Cardiac septum (tissue), 1 donor: Measurements from ENCODE around the gene FGF2. TPM values are rescaled to one million over a fixed set of nuclear protein-coding genes. Genes with fewer than 3 reads are reported as not detected.
"Not testable (repeated sequence)": the region's sequence is repeated elsewhere in the genome, so short reads cannot be mapped to it uniquely, and the experiment has no call there.

Source experiments
- DNase-seq: peaks from one replicate; pipeline ENCODE4 v3.0.0-alpha.2; 2020; ENCODE audit warnings: low spot score
- intact Hi-C: fragments of 100-400 bp; cut with DNase I; formaldehyde crosslinking; loops from one replicate; pipeline ENCODE4 v1.14.0; 2022
- total RNA-seq: library from RNA; stranded (reverse); fragmentation: NEBNext Ultra II Directional; extraction: Animal tissue kit (Norgen Biotek cat#: 25700); gene quantifications from one replicate; pipeline ENCODE4 v1.2.1, GENCODE V29; 2021
- donor health status: DM: no; HTN: no; CAD: no.

Gene FGF2
- total RNA-seq, 1 donor from 2014 or later: 9.8 TPM

DNA sequence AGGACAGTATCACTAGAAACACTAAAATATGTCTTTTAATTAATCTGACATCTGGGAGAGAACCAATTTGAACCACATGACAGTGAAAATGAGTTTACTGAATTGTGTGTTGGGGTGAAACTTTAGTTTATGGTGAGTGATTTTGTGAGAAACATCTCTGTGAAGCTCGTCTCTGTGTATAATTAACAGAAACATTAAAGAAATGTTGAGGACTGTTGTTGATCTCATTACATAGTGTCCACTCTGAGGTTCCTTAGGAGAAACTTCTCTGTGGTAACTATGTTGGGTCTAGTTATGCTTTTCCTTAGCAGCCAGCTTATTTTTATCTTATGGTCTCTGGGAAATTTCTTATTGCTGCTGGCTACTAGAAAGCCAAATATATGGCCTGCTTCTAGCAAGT lies 15.8 kb downstream of the FGF2 start:
- no peak for DNase-seq
- intact Hi-C loops: no loop called here

DNA sequence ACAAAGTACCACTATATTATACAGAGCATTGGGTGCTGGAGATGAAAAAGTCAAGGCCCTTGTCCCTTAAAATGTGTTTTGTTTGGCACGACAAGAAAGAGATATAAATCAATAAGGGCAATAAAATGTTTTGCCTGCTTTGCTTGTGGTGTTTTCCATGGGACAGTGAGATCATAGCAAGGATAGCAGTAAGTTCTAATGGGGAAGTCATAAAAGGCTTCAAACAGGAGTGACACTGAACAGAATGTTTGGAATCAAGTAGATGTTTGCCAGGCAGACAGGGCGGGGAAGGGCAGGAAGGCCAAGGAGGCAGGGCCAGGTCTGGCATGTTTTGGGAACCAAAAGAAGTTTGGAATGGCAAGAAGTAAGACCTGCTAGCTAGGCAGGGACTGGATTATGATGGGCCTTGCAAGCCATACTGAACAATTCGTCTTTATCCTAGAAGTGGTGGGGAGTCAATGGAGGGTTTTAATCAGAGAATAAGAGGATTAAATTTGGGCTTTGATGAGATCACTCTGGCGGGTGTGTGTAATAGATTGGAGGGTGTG lies 16.4 kb downstream of the FGF2 start:
- intact Hi-C loops: no loop called here
- no peak for DNase-seq

DNA sequence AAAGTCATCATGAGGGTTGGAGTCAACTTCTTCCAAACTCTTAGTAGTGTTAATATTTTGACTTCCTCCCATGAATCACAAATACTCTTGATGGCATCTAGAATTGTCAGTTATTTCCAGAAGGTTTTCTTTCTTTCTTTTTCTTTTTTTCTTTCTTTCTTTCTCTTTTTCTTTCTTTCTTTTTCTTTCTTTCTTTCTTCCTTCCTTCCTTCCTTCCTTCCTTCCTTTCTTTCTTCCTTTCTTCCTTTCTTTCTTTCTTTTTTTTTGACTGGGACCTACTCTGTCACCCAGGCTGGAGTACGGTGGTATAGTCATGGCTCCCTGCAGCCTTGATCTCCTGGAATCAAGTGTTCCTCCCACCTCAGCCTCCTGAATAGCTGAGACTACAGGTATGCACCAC lies 17.8 kb downstream of the FGF2 start:
- intact Hi-C loops, DNase-seq: not testable (repeated sequence)

DNA sequence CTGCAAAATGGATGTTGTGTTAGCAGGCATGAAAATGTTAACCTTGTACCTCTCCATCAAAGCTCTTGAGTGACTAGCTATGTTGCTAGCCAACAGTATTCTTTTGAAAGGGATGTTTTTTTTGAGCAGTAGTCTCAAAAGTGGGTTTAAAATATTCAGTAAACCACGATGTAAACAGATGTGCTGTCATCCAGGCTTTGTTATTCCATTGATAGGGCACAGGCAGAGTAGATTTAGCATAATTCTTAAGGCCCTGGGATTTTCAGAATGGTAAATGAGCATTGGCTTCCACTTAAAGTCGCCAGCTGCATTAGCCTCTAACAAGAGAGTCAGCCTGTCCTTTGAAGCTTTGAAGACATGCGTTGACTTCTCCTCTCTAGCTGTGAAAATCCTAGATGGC lies 18.4 kb downstream of the FGF2 start:
- intact Hi-C loops: no loop called here
- DNase-seq: no peak

DNA sequence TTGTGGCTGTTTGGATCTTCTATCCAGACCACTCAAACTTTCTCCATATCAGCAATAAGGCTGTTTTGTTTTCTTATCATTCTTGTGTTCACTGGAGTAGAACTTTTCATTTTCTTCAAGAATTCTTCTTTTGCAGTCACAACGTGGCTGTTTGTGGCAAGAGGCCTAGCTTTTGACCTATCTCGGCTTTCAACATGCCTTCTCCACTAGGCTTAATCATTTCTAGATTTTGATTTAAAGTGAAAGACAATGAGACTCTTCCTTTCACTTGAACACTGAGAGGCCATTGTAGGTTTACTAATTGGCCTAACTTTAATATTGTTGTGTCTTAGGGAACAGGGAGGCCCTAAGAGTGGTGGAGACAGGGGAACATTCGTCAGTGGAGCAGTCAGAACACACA lies 19.1 kb downstream of the FGF2 start:
- DNase-seq: no peak
- intact Hi-C loops: no loop called here

DNA sequence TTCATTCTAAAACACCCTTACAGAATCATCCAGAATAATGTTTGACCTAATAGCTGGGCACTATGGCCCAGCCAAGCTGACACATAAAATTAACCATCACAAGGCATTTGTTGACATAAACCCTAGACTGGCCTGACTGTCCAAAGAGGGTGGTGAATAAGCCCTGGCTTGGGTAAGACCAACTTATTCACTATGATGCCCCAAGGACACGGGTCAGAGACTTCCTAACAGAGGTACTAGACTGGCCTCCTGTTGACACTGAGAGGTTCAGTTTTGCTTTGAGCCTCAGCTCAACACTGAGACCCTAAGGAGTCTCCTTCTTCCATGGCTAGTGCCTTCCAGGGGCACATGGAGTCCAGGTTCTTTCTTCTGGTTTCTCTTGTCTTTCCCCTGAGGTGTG lies 21.3 kb downstream of the FGF2 start:
- intact Hi-C loops: no loop called here
- DNase-seq: no peak

DNA sequence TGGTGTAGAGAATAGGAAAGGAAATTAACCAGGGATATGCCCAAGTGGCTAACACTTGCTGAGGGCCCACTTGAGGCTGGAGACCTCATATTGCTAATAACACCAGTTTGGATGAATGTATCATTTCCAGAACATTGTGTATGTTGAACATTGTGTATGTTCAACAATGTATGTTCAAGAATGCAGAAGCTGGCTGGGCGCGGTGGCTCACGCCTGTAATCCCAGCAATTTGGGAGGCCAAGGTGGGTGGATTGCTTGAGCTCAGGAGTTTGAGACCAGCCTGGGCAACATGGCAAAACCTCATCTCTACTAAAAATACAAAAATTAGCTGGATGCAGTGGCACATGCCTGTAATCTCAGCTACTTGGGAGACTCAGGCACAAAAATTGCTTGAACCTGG lies 23.2 kb downstream of the FGF2 start:
- DNase-seq, intact Hi-C loops: not testable (repeated sequence)

DNA sequence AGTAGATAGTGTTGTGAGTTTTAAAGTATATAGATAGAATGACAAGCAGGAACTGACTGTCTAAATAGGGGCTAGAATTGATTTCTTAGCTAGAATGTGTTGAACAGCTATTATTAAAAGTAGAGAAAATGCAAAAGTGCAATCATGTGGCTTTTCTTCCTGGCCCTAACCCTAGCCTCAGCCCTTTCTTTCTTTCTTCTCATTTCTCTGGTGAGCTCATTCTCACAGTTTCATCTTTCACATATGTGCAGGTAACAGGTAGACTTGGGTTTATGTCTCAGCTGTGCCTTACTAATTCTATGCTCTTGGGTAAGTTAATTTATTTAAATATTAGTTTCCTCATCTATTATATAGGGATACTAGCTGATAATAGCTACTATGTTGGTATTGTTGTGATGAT lies 24.9 kb downstream of the FGF2 start:
- no peak for DNase-seq
- intact Hi-C loops: no loop called here

DNA sequence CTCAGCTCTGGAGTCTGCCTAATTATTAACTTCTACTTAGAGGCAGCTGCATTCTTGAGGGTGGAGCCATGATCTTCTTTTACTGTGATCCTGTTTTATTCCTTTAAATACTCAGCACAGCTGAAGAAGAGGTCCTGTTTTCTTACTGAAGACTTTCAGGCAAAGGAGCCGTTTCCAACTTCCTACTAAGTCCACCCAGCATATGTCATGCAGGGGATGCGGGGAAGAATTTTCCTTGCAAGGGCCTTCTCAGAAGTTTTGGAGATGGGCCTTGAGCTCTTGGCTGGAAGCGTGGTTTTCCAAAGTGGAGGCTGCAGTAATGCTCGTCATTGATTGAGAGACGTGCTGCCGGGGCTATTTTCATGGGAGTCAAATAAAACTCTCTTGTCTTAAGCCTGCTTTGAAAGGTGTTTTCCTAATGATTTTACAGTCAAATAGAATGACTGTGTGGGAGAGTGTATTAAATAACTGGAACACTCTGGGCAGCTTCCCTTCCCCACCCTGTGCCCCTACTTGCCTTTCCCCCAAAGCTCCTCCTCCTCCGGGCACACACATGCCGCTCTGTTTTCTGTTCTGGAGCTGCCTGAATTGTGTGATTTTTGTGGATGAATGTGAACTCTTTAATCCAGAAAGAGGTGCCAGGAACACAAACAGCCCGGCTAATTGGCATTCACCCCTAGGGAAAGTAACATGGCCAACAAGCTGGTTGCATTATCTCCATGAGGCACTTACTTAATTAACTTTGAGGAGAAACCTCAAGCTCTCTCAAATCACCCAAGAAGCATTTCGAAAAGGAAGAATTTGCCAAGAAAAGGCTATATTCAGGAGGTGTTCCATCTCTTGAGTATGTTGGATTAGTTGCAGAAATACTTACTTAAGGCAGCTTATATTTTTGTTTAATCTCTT lies 28.1 kb downstream of the FGF2 start:
- DNase-seq: no peak
- intact Hi-C loops: no loop called here

DNA sequence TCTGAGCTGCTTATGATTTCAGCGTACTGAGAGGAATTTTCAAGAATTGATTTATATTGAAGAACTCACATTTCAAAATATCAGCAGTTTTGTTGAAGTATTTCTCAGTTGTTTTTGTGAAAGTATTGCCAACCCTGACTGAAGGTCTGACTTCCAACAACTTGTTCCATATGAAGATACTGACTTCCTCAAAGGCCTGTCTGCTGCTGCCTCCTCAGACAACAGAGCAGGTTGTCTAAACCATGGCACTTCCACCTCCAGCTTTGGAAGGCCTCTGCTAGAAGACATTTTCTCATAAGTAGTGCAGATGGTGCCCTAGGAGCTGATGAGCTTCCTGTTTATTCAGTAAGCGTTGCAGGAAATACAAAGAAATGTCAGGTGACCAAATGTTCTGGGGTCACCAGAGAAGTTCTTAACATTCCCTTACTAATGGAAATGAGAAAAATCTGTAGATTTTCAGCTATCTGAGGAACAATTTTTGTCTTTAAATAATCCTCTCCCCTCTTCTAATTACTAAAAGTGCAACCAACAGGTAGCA lies 28.8 kb downstream of the FGF2 start:
- no peak for DNase-seq
- intact Hi-C loops: no loop called here

DNA sequence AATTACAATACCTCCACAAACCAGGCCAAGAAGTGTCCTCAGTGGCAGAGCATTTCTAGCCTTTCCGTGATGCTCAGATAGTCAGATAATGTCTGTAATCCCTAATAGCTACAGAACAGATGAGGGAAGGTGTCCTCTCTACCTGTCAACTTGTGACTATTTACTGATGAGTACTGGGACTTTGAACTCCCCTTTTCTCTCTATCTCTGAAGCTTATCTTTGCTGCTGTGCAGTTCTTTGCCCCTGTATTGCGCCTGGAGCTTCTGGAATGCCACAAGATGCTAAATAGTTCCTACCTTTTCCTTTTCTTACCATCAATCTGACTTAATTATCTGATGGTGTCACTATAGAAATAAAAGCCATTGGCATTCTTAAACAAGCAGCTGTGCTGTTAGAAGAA lies 30.5 kb downstream of the FGF2 start:
- DNase-seq: no peak
- intact Hi-C loops: no loop called here

DNA sequence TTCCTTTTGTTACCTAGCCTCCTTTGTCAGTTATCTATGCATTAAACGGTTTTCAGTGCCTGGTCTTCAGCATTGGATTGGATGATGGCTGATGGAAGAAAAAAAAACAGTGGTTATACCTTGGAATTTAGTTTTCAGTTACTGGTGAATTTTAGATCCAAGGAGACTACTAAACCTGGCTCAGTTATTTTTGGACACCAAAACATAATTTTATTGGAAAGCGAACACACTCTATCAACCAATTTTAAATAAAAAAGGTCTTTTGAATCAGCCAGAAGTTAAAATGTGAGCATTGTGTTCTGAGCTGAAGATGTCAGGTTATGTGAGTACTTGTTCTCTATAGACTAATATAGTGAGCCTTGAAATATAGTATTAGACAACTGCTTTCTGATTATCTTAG lies 32.1 kb downstream of the FGF2 start:
- no peak for DNase-seq
- intact Hi-C loops: no loop called here

DNA sequence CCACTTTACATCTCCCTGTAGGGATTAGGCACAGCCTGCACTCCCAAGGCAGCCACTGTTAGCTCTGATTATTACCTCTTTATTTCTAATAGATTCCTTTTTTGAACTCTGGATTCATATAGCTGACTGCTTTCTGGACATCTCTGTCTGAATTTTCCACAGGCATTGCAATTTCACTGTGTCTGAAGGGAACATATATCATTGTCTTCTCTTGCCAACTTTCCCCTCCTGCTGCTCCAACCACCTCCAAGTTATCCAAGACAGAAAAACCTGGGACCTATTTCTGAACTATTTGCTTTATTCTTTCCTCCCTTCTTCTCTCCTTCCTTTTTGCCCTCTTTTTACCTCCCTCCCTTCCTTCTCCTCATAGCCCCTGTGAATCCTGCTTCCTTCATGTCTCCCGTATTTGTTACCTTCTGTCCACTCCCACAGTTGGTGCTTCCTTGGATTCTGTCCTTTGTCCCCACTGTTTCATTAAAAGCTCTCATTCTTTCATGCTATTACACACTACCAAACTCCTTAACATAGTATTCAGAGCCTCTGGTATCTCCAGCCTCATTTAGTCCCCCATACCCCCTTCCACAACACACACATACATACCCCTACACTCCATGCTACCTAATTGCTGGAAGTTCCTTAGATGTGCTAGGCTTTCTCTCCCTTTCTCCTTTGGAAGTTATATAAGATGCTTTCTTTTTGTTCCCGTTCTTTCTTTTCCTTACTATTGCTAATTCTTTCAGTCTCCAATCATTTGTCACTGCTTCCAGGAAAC lies 34.7 kb downstream of the FGF2 start:
- intact Hi-C loops: no loop called here

DNA sequence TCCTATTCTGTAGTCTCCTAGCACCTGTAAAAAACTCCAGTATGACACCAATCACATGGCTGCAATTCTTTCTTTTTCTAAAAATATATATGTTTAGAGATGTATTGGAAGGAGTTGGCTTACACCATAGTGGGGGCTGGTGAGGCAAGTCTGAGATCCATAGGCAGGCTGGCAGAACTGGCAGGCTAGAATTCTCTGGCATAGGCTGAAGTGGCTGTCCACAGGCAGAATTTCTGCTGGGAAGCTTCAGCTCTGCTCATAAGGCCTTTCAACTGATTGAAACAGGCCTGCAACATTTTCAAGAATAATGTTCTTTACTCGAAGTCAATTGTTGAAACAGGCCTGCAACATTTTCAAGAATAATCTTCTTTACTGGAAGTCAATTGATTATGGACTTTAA lies 37.0 kb downstream of the FGF2 start:
- no peak for DNase-seq
- intact Hi-C loops: no loop called here

More for the DNA sequence above, 34.7 kb downstream of the FGF2 start:
- no peak for DNase-seq

DNA sequence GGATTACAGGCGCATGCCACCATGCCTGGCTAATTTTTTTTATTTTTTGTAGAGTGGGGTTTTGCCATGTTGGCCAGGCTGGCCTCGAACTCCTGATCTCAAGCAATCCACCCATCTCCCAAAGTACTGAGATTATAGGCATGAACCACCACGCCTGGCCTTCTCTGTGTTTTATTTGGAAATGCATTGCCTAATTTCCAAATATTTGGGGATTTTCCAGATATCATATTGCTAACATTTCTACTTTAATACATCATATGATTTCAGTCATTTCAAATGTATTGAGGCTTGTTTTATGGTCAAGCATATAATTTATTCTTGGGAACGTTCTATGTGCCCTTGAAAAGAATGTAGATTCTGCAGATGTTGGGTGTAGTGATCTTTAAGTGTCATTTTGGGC lies 38.8 kb downstream of the FGF2 start:
- intact Hi-C loops: no loop called here
- no peak for DNase-seq

DNA sequence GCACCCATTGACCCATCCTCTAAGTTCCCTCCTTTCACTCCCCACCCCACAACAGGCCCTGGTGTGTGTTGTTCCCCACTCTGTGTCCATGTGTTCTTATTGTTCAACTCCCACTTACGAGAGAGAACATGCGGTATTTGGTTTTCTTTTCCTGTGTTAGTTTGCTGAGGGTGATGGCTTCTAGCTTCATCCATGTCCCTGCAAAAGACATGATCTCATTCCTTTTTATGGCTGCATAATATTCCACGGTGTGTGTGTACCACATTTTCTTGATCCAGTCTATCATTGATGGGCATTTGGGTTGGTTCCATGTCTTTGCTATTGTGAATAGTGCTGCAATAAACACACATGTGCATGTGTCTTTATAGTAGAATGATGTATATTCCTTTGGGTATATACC lies 41.6 kb downstream of the FGF2 start:
- intact Hi-C loops, DNase-seq: not testable (repeated sequence)

DNA sequence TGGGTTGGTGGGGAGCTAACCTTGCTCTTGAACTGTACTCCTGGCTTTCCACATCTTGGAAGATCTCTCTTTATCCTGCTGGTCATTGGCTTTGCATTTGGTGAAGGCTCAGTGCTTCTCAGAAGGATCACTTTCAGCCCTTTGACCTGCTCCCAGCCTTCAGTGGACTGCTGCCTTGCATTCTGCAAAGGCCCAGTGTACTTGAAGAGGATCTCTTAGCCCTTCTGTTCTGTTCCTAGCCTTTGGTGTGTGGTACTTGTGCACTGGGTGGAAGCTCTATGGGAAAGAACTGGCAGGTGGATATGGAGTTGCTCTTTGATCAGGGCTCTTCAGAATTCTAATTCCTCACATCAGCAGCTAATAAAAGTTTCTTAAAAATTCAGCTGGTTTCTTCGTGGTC lies 46.5 kb downstream of the FGF2 start:
- no peak for DNase-seq
- intact Hi-C loops: no loop called here

DNA sequence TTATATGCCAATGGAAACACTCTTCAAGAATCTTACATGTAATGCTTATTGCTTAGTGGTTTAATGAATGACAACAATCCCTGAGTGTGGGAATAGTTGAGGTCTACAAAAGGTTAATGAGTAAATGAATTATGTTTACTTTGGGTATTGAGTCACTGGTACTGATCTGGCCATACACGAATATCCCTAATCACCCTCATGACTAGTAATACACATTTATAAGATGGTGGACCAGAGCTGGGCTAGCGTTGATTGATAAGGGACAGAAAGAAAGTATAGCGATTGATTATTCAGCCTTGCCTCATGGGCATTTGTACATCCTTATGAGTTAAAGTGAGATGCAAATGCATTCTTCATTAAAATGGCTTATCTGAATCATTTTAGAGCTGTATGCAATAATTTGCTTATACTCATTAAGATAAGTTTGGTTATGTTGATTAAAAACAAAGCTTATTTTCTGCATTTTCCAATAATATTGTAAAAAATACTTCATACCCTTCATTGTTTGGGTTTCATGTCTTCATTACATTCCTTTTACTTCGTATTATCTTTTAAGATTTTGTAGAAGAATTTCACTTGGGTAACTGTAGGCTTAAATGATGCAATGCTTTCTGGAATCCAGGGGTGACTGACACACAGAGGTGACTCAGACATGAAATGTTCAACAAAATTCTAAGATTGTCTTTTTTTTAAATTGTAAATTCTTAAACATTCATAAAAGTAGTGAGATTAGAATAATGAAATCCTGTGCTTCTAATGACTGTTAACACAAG lies 47.4 kb downstream of the FGF2 start:
- no peak for DNase-seq
- intact Hi-C loops: no loop called here

DNA sequence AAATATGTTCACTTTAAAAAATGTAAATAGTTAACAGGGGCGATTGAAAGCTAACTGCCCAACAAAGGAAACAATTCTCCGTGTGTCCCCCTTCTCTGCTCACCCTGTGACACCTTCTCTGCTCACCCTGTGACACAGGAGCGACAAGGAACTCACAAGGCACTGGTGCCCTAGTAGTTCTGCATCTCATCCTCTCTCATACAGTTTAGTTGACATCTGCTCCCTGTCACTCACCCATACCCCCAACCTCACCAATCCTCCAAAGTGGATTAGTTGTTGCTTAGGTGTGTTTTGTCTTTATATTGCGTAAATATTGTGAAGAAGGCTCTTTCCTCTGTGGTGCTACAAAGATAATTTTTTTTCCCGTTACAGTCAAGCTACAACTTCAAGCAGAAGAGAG lies 49.3 kb downstream of the FGF2 start:
- intact Hi-C loops: no loop called here

DNA sequence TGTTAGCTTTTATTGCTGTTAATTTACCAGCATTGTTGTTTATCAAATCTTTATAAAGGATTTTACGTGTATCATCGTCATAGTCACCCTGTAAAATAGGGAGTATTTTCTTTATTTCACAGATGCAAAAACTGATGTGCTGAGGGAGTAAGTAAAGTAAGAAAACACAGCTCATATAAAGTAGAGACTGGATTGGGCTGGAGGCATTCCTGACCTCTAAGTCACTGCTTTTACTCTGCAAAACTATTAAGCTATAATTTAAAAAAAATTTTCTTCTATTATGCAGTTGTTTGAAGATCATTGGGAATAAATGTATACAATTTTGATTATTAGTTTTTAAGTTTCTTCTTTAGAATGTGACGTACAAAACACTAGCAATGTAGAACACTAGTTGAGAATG lies 49.8 kb downstream of the FGF2 start:
- no peak for DNase-seq
- intact Hi-C loops: no loop called here

More for the DNA sequence above, 49.3 kb downstream of the FGF2 start:
- no peak for DNase-seq
